WI38 (cell line): ENCODE results near the gene YAP1.

ENCODE experiments used
- H3K4me3 ChIP-seq: 2 replicates; pipeline ENCODE4 v1.5.1; 2011; ENCODE audit warnings: low read depth, mild to moderate bottlenecking, control low read depth, low read length
- CTCF ChIP-seq: IDR thresholded peaks from 2 replicates; pipeline ENCODE4 v1.5.1; 2012; ENCODE audit warnings: low read depth, mild to moderate bottlenecking, control low read depth, low read length

The YAP1 gene

GRCh38 chr11:102177126-102177525 is 66.9 kb downstream of the YAP1 start:
- no peak for TF ChIP-seq CTCF
- no peak overlapping the region for H3K4me3 ChIP-seq

GRCh38 chr11:102177974-102178631 is 67.9 kb downstream of the YAP1 start:
- no peak overlapping the region for H3K4me3 ChIP-seq
- TF ChIP-seq CTCF: no peak

GRCh38 chr11:102179371-102179770 is 69.1 kb downstream of the YAP1 start:
- no peak overlapping the region for H3K4me3 ChIP-seq
- TF ChIP-seq CTCF: no peak

GRCh38 chr11:102184269-102184987 is 74.2 kb downstream of the YAP1 start:
- no peak for TF ChIP-seq CTCF

GRCh38 chr11:102186551-102187191 is 76.4 kb downstream of the YAP1 start:
- no peak overlapping the region for H3K4me3 ChIP-seq
- TF ChIP-seq CTCF: no peak

More at GRCh38 chr11:102184269-102184987, 74.2 kb downstream of the YAP1 start:
- H3K4me3 ChIP-seq: no peak overlapping the region

GRCh38 chr11:102187416-102188151 is 77.3 kb downstream of the YAP1 start:
- H3K4me3 ChIP-seq: no peak overlapping the region
- TF ChIP-seq CTCF: no peak
